ENCODE results near the gene BMS1.
"Not testable (repeated sequence)": the region's sequence is repeated elsewhere in the genome, so short reads cannot be mapped to it uniquely, and the experiment has no call there.

BMS1 gene, protein sequence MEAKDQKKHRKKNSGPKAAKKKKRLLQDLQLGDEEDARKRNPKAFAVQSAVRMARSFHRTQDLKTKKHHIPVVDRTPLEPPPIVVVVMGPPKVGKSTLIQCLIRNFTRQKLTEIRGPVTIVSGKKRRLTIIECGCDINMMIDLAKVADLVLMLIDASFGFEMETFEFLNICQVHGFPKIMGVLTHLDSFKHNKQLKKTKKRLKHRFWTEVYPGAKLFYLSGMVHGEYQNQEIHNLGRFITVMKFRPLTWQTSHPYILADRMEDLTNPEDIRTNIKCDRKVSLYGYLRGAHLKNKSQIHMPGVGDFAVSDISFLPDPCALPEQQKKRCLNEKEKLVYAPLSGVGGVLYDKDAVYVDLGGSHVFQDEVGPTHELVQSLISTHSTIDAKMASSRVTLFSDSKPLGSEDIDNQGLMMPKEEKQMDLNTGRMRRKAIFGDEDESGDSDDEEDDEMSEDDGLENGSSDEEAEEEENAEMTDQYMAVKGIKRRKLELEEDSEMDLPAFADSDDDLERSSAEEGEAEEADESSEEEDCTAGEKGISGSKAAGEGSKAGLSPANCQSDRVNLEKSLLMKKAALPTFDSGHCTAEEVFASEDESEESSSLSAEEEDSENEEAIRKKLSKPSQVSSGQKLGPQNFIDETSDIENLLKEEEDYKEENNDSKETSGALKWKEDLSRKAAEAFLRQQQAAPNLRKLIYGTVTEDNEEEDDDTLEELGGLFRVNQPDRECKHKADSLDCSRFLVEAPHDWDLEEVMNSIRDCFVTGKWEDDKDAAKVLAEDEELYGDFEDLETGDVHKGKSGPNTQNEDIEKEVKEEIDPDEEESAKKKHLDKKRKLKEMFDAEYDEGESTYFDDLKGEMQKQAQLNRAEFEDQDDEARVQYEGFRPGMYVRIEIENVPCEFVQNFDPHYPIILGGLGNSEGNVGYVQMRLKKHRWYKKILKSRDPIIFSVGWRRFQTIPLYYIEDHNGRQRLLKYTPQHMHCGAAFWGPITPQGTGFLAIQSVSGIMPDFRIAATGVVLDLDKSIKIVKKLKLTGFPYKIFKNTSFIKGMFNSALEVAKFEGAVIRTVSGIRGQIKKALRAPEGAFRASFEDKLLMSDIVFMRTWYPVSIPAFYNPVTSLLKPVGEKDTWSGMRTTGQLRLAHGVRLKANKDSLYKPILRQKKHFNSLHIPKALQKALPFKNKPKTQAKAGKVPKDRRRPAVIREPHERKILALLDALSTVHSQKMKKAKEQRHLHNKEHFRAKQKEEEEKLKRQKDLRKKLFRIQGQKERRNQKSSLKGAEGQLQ

DNA sequence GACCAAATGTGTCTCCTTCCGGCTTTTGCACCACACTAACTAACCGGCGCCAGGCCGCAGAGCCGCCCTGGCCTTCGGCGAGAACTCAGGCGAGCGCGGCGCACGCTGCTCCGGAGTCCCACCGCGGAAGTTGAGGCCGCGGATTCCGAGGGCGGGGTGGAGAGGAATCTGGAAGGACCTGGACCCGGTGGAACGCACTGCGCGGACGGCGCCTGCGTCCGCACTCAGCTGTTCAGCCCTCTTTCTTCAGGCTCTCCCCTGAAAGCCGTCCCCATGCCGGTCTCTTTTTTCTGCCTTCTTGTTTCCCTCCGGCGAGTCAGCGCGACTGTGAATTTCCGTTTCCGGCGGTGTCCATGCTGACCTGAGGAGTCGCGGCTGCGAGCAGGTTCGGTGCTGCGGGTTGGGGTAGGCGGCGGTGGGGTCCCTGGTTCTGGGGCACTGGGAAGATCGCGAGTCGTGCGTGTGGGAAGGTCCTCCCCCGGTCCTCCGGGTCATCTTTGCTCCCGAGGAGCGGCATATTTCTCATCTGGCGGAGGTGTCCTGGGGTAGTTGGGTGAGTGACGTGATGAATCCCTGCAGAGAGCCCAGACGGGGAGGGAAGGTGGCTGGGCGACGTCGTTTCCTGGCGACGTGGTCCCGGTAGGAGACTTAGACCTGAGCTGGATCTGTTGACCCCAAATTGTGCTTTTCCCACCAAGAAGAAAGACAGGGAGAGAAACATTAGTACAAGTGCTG, at the start of gene BMS1:
BMS1 (plus strand) TSS at position 350 of the 735 bp plus-strand sequence. CDS start 1,600 bp downstream, outside the sequence.
- peak; percentile 97 for ATAC-seq
- Mint-ChIP-seq H3K27ac (peak within 1 kb of the TSS; percentile 96), H3K4me1 (peaks cover 29% of the 10 kb centered on the region), H3K36me3 (peaks cover 46% of the 10 kb centered on the region), H3K9me3 (no peaks in the 10 kb centered on the region), H3K4me3 (peak within 1 kb of the TSS; percentile 93)
- peak; percentile 76 to 96 for DNase-seq (ENCODE audit: low spot score in 2 of 2)

DNA sequence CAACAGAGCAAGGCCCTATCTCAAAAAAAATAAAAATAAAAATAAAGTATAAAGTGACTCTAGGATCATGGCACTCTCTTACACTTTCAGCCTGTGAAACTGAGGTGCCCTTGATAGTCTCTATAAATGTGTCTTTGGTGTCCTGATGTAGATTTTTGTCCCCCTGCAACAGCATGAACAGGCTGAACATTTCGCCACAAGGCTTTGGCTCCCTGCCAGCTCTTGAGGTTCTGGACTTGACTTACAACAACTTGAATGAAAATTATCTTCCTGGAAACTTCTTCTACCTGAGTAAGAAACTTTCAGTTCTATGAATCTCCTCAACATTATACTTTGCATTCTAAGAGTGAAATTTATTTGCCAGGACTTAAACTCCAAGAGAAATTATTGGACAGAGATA, 48.1 kb upstream of the BMS1 start:
- DNase-seq (ENCODE audit: low spot score in 2 of 2) = no peak
- Mint-ChIP-seq H3K4me3 (no peak overlapping the region), H3K4me1 (no peaks in the 10 kb centered on the region), H3K36me3 (no peaks in the 10 kb centered on the region), H3K27ac (no peak overlapping the region), H3K9me3 (no peaks in the 10 kb centered on the region)
- ATAC-seq = no peak

GRCh38 chr10:42738679-42739078, 43.9 kb upstream of the BMS1 start:
- ATAC-seq (no peak), DNase-seq (ENCODE audit: low spot score in 2 of 2) (no peak)
- H3K4me1 Mint-ChIP-seq = no peaks in the 10 kb centered on the region
- H3K9me3 Mint-ChIP-seq = peaks cover 13% of the 10 kb centered on the region
- no peaks in the 10 kb centered on the region for H3K36me3 Mint-ChIP-seq
- no peak overlapping the region for H3K4me3 Mint-ChIP-seq
- no peak overlapping the region for H3K27ac Mint-ChIP-seq

DNA sequence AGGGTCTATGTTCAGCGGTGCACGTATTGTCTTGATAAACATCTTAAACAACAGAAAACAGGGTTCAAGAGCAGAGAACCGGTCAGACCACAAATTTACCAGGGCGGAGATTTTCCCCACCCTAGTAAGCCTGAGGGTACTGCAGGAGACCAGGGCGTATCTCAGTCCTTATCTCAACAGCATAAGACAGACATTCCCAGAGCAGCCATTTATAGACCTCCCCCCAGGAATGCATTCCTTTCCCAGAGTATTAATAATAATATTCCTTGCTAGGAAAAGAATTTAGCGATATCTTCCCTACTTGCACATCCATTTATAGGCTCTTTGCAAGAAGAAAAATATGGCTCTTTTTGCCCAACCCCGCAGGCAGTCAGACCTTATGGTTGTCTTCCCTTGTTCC, 41.1 kb upstream of the BMS1 start:
- not testable (repeated sequence) for ATAC-seq; H3K4me1 Mint-ChIP-seq; H3K36me3 Mint-ChIP-seq; H3K27ac Mint-ChIP-seq; DNase-seq (ENCODE audit: low spot score in 2 of 2); H3K4me3 Mint-ChIP-seq
- H3K9me3 Mint-ChIP-seq = peaks cover 13% of the 10 kb centered on the region

- ATAC-seq = no peak
- H3K36me3 Mint-ChIP-seq = no peaks in the 10 kb centered on the region
- DNase-seq (ENCODE audit: low spot score in 2 of 2) = no peak
- peaks cover 13% of the 10 kb centered on the region for H3K9me3 Mint-ChIP-seq
- H3K4me3 Mint-ChIP-seq = no peak overlapping the region
- H3K4me1 Mint-ChIP-seq = no peaks in the 10 kb centered on the region
- no peak overlapping the region for H3K27ac Mint-ChIP-seq
Observed at GRCh38 chr10:42743697-42744096, 38.9 kb upstream of the BMS1 start.

DNA sequence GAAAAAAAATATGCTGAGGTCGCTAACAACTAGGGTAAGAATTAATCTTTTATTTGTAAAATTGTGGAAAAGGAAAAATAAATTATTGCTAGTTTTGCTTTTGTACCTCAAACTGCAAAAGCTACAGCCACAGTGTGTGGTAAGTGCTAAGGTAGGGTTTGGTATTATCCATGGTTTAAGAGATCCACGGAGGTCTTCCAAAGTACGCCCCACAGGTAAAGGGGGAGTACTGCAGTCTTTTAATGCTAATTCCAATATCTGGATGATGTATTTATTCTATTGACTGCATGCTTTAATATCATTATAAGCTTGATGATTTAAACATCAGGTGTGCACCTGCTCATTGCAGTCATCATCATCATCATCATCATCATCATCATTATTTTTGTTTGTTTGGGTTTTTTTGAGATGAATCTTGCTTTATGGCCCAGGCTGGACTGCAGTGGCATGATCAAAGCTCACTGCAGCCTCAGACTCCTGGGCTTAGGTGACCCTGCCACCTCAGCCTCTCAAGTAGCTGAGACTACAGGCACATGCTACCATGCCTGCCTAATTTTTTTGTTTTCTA, 38.4 kb upstream of the BMS1 start:
- H3K4me3 Mint-ChIP-seq = no peak overlapping the region
- H3K4me1 Mint-ChIP-seq = no peaks in the 10 kb centered on the region
- peaks cover 13% of the 10 kb centered on the region for H3K9me3 Mint-ChIP-seq
- no peak for DNase-seq (ENCODE audit: low spot score in 2 of 2)
- H3K36me3 Mint-ChIP-seq = no peaks in the 10 kb centered on the region
- no peak overlapping the region for H3K27ac Mint-ChIP-seq
- no peak for ATAC-seq

- Mint-ChIP-seq H3K4me1 (peaks cover 14% of the 10 kb centered on the region), H3K9me3 (no peaks in the 10 kb centered on the region), H3K36me3 (no peaks in the 10 kb centered on the region), H3K4me3 (peak overlapping the region; percentile 80), H3K27ac (no peak overlapping the region)
- DNase-seq (ENCODE audit: low spot score in 2 of 2) (peak; percentile 70 to 83), ATAC-seq (peak; percentile 81)
Observed at GRCh38 chr10:42753126-42753506, 29.5 kb upstream of the BMS1 start.

- H3K4me1 Mint-ChIP-seq = peaks cover 14% of the 10 kb centered on the region
- no peaks in the 10 kb centered on the region for H3K36me3 Mint-ChIP-seq
Observed at GRCh38 chr10:42753507-42754154, 29.0 kb upstream of the BMS1 start.

DNA sequence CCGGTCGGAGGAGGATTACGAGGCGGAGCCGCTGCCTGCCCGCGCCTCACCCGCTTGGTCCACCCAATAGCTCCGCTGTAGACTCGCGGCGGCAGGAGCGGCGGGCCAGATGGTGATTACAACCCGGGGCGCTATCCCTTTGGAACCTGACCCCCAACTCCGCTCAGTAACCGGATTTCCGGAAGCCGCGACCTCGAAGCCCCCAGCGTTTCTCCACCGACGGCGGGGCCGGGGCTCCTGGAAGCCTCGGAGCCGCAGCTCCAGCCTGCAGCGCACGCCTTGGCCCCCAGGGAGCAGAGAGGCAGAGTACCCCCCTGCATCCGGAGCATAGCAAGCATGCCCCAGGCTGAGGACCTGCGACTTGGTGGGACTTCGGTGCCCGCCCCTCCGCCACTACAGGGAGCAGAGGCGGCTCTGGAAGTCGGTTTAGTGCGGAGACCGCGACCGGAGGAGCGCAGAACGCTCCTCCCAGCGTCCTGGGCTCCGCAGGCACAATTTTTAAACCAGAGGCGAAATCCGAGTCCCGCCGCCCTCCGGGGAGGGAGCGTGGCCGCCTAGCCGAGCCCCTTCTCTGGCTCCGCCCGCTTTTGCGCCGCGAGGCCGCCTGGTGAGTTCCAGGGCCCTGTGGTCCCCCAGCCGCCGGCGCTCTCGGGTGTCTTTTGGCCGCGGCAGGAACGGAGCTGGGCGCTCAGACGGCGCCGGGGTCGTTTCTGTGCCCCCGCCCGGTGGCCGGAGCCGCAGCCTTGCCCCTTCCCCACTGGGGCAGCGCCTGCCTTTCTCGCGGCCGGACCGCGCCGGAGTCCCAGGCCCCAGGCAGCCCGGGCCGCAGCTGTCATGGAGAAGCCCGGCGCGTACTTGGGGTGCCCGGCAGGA, 28.2 kb upstream of the BMS1 start:
- ATAC-seq (peak; percentile 47), DNase-seq (ENCODE audit: low spot score in 2 of 2) (peak; percentile 14 to 66)
- Mint-ChIP-seq H3K4me1 (peaks cover 14% of the 10 kb centered on the region), H3K4me3 (peak overlapping the region; percentile 80), H3K27ac (no peak overlapping the region), H3K36me3 (no peaks in the 10 kb centered on the region), H3K9me3 (no peaks in the 10 kb centered on the region)

More at GRCh38 chr10:42753507-42754154, 29.0 kb upstream of the BMS1 start:
- DNase-seq (ENCODE audit: low spot score in 2 of 2) (no peak), ATAC-seq (peak; percentile 11)
- peak overlapping the region; percentile 80 for H3K4me3 Mint-ChIP-seq
- no peak overlapping the region for H3K27ac Mint-ChIP-seq
- no peaks in the 10 kb centered on the region for H3K9me3 Mint-ChIP-seq

GRCh38 chr10:42755028-42755451, 27.6 kb upstream of the BMS1 start:
- Mint-ChIP-seq H3K9me3 (no peaks in the 10 kb centered on the region), H3K27ac (no peak overlapping the region), H3K36me3 (no peaks in the 10 kb centered on the region), H3K4me1 (peaks cover 14% of the 10 kb centered on the region), H3K4me3 (peak overlapping the region; percentile 80)
- DNase-seq (ENCODE audit: low spot score in 2 of 2) (no peak), ATAC-seq (peak; percentile 17)

DNA sequence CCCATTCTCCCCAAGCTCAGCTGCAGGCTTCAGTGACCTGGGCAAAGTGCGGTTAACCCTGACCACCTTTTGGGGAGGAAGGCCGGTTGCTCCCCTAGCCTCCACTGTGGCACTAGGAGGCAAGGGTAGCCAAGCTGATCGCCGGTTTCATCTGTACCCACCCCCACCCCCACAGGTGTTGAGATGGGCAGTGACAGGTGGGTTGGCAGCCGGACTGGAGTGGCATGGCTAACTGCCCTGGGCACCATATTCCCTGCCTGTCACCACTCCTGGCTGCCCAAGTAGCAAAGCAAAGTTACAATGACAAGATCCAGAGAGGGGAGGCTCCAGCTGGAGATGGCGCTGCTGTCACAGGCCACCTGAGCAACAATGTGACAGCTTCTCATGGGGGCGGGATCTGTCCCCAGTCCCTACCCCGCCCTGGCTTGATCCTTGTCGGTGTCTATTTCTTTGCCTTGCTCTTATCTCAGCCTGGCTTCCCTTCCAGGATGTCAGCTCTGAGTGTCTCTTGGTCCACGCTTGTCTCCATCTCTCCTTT, 27.0 kb upstream of the BMS1 start:
- Mint-ChIP-seq H3K4me1 (peaks cover 14% of the 10 kb centered on the region), H3K9me3 (no peaks in the 10 kb centered on the region), H3K27ac (no peak overlapping the region), H3K4me3 (peak overlapping the region; percentile 80), H3K36me3 (no peaks in the 10 kb centered on the region)
- no peak for DNase-seq (ENCODE audit: low spot score in 2 of 2)
- ATAC-seq = no peak

DNA sequence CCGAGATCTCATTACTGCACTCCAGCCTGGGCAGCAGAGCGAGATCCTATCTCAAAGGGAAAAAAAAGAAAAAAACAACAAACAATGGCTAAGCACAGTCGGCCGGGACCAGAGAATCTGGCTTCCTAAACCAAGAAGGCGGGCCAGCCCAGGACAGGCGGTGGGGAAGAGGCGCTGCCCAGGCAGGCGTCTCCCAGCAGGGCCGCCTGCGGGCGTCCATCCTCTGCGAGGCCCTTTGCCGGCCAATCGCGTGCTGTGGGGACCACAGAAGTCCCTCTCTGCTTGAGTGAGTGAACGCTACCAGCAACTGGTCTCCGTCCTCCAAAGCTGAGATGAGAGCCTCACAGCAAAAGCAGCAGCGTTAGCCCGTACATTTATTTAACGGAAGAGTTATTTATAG, 14.7 kb upstream of the BMS1 start:
- ATAC-seq (no peak), DNase-seq (ENCODE audit: low spot score in 2 of 2) (no peak)
- H3K36me3 Mint-ChIP-seq = no peaks in the 10 kb centered on the region
- no peak overlapping the region for H3K27ac Mint-ChIP-seq
- H3K4me3 Mint-ChIP-seq = no peak overlapping the region
- no peaks in the 10 kb centered on the region for H3K4me1 Mint-ChIP-seq
- H3K9me3 Mint-ChIP-seq = no peaks in the 10 kb centered on the region

DNA sequence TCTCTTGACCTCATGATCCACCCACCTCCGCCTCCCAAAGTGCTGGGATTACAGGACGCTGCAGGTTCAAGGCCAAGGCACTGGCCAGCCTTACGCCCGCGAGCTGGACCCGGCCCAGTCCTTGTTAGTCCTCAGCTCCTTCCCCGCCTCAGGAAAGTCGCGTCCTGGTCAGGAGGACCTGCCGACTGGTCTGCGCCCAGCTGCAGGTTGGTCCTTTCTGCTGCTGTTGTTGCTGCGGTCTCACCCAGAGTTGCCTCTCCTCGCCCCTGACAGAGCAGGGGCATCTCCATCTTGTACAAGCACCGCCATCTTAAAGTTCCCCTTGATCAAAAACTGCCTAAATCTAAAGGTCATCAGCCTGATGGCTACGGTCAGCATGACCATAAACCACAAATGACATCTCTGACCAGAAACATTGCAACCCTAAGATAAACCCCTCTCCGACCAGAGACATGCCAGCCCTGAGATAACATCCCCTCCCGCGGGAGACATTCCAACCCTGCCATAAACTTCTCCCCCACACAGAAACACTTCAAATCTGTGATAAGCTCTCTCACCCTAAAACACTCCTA, 13.9 kb upstream of the BMS1 start:
- DNase-seq (ENCODE audit: low spot score in 2 of 2) (no peak), ATAC-seq (no peak)
- Mint-ChIP-seq H3K4me1 (no peaks in the 10 kb centered on the region), H3K36me3 (no peaks in the 10 kb centered on the region), H3K9me3 (no peaks in the 10 kb centered on the region), H3K27ac (no peak overlapping the region), H3K4me3 (no peak overlapping the region)
